Prostate gland (tissue), 2 donors: Measurements from ENCODE around the gene DIS3L2. TPM values are rescaled to one million over a fixed set of nuclear protein-coding genes. Genes with fewer than 3 reads are reported as not detected.

Experiments
- DNase-seq: peaks from one replicate; pipeline ENCODE4 v3.0.0-alpha.2; 2019; ENCODE audit warnings: low spot score
- H3K27ac ChIP-seq, 2 donors: fragments of 200-600 bp; sonication (generic); 2 replicates each; pipeline ENCODE4 v1.5.1; 2017 to 2019
- H3K27me3 ChIP-seq: fragments of 200-600 bp; sonication (generic); replicated peaks from 2 replicates; pipeline ENCODE4 v1.5.1; 2019; ENCODE audit not compliant: insufficient read depth
- H3K36me3 ChIP-seq, 2 donors: fragments of 200-600 bp; sonication (generic); 1 replicate in 1 of 2; 2 replicates in 1 of 2; pipeline versions ENCODE4 v1.5.1 to v1.8.1; 2017 to 2019
- H3K4me1 ChIP-seq: fragments of 200-600 bp; sonication (generic); replicated peaks from 2 replicates; pipeline ENCODE4 v1.5.1; 2019
- H3K4me3 ChIP-seq, 2 donors: fragments of 200-600 bp; sonication (generic); 2 replicates each; pipeline ENCODE4 v1.5.1; 2017 to 2019
- H3K9me3 ChIP-seq: fragments of 200-600 bp; sonication (generic); 2 replicates; pipeline ENCODE4 v1.5.1; 2017
- CTCF ChIP-seq, 4 experiments: fragments of 200-600 bp in 2 of 4; fragments of 450-650 bp in 2 of 4; sonication (generic) in 2 of 4; IDR thresholded peaks; 1 replicate in 3 of 4; 2 replicates in 1 of 4; pipeline ENCODE4 v1.5.1; 2016 to 2019; ENCODE audit warnings: antibody characterized with exemption in 4 of 4, mild to moderate bottlenecking in 2 of 4, moderate library complexity in 2 of 4
- POLR2A ChIP-seq: fragments of 450-650 bp; IDR thresholded peaks from one replicate; pipeline ENCODE4 v1.6.1; 2016; ENCODE audit warnings: antibody characterized with exemption, mild to moderate bottlenecking
- POLR2AphosphoS5 ChIP-seq: sonication (generic); formaldehyde crosslinking; IDR thresholded peaks from one replicate; pipeline ENCODE4 v1.6.1; 2017; ENCODE audit warnings: antibody characterized with exemption
- WGBS: methylation state at CpG from one replicate; pipeline ENCODE4 v1.1.5; 2018; 5-methylcytosine and 5-hydroxymethylcytosine counted together
- intact Hi-C: fragments of 100-400 bp; cut with DNase I; formaldehyde crosslinking; loops from one replicate; pipeline ENCODE4 v1.14.2; 2022
- total RNA-seq, 2 donors: library from RNA; depleted of rRNA; stranded (reverse); fragments of >200 nt; gene quantifications; one replicate each; pipeline ENCODE4 v1.1.0, GENCODE V29; 2016

The DIS3L2 gene
- total RNA-seq, 2 donors from 2014 or later, result 30.1 to 71.3 TPM

GRCh38 chr2:231935207-231935524 is 26.3 kb upstream of the DIS3L2 start:
- no peak overlapping the region for H3K27ac ChIP-seq
- H3K4me3 ChIP-seq, result no peak overlapping the region
- no peaks in the 10 kb centered on the region for H3K36me3 ChIP-seq
- 81% methylated on average over 4 of the region's 4 CpGs for WGBS
- no peak for DNase-seq
- TF ChIP-seq CTCF (IDR thresholded peaks at IDR 0.05) (no peak), POLR2AphosphoS5 (no peak), POLR2A (no peak)
- H3K9me3 ChIP-seq, result no peaks in the 10 kb centered on the region
- H3K4me1 ChIP-seq, result no peaks in the 10 kb centered on the region
- intact Hi-C loops, result no loop called here
- H3K27me3 ChIP-seq, result no peaks in the 10 kb centered on the region

- no peaks in the 10 kb centered on the region for H3K36me3 ChIP-seq
- TF ChIP-seq POLR2AphosphoS5 (no peak), POLR2A (no peak), CTCF (IDR thresholded peaks at IDR 0.05) (no peak)
- intact Hi-C loops, result no loop called here
- WGBS, result 85% methylated on average over 1 of the region's 1 CpG
- H3K27ac ChIP-seq, result no peak overlapping the region
- no peak for DNase-seq
- no peaks in the 10 kb centered on the region for H3K9me3 ChIP-seq
- H3K4me3 ChIP-seq, result no peak overlapping the region
- no peaks in the 10 kb centered on the region for H3K27me3 ChIP-seq
- H3K4me1 ChIP-seq, result no peaks in the 10 kb centered on the region
Measured at GRCh38 chr2:231935815-231936214, 25.7 kb upstream of the DIS3L2 start.

- Histone ChIP-seq H3K9me3 (no peaks in the 10 kb centered on the region), H3K4me3 (no peak overlapping the region), H3K36me3 (no peaks in the 10 kb centered on the region), H3K27ac (no peak overlapping the region), H3K27me3 (no peaks in the 10 kb centered on the region), H3K4me1 (no peaks in the 10 kb centered on the region)
- intact Hi-C loops, result no loop called here
- TF ChIP-seq POLR2AphosphoS5 (no peak), POLR2A (no peak), CTCF (IDR thresholded peaks at IDR 0.05) (no peak)
- no peak for DNase-seq
- WGBS, result 84% methylated on average over 4 of the region's 4 CpGs
Measured at GRCh38 chr2:231936491-231936890, 25.0 kb upstream of the DIS3L2 start.

- DNase-seq, result no peak
- TF ChIP-seq CTCF (IDR thresholded peaks at IDR 0.05), result no peak
- Histone ChIP-seq H3K9me3 (no peaks in the 10 kb centered on the region), H3K27ac (no peak overlapping the region), H3K36me3 (no peaks in the 10 kb centered on the region), H3K4me3 (no peak overlapping the region), H3K4me1 (no peaks in the 10 kb centered on the region), H3K27me3 (no peaks in the 10 kb centered on the region)
- 86% methylated on average over 7 of the region's 7 CpGs for WGBS
- intact Hi-C loops, result no loop called here
Measured at GRCh38 chr2:231937057-231937456, 24.5 kb upstream of the DIS3L2 start.

- WGBS, result 96% methylated on average over 4 of the region's 4 CpGs
- TF ChIP-seq POLR2AphosphoS5 (no peak), CTCF (IDR thresholded peaks at IDR 0.05) (no peak), POLR2A (no peak)
- H3K4me3 ChIP-seq, result no peak overlapping the region
- H3K9me3 ChIP-seq, result no peaks in the 10 kb centered on the region
- H3K27me3 ChIP-seq, result no peaks in the 10 kb centered on the region
- H3K27ac ChIP-seq, result no peak overlapping the region
- no peaks in the 10 kb centered on the region for H3K36me3 ChIP-seq
- H3K4me1 ChIP-seq, result no peaks in the 10 kb centered on the region
- DNase-seq, result no peak
- intact Hi-C loops, result no loop called here
Measured at GRCh38 chr2:231939022-231939421, 22.5 kb upstream of the DIS3L2 start.
